ENCODE data around the gene IGF1.

DNA sequence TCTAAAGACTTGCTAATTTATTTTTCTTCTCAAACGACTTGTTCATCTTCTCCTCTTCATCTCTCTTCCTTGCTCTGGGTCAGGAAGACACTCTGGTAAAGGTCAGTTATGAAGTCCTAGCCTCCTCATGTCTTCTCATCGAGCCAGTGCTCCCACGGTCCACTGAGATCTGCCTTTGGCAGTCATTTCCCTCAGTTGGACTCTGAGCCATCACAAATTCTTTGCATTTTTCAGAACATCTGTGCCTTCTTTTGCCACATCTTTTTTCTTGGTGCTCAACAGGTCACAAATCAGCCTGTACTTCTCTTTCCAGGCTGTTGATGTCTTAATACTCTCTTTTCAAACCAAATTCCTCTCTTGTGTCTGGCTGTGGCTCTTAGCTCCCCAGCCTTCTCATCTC is 49.7 kb downstream of the IGF1 start:
- TF ChIP-seq, protein P1, sequence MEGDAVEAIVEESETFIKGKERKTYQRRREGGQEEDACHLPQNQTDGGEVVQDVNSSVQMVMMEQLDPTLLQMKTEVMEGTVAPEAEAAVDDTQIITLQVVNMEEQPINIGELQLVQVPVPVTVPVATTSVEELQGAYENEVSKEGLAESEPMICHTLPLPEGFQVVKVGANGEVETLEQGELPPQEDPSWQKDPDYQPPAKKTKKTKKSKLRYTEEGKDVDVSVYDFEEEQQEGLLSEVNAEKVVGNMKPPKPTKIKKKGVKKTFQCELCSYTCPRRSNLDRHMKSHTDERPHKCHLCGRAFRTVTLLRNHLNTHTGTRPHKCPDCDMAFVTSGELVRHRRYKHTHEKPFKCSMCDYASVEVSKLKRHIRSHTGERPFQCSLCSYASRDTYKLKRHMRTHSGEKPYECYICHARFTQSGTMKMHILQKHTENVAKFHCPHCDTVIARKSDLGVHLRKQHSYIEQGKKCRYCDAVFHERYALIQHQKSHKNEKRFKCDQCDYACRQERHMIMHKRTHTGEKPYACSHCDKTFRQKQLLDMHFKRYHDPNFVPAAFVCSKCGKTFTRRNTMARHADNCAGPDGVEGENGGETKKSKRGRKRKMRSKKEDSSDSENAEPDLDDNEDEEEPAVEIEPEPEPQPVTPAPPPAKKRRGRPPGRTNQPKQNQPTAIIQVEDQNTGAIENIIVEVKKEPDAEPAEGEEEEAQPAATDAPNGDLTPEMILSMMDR (IDR thresholded peaks at IDR 0.05 in 4 of 5, conservative IDR thresholded peaks at IDR 0.05 in 1 of 5), result no peak
- TF ChIP-seq POLR2A (IDR thresholded peaks at IDR 0.05), result no peak
